Rectal smooth muscle tissue (tissue), 1 donor: ENCODE measurements around the gene CA12.
A peak's percentile ranks its signal among the peaks of the same experiment; 100 is the strongest.

Source experiments
- H3K27ac ChIP-seq: one replicate; pipeline ENCODE4 v1.7.0; 2013; ENCODE audit warnings: low read depth, low read length, inconsistent platforms
- H3K27me3 ChIP-seq: one replicate; pipeline ENCODE4 v1.7.0; 2013; ENCODE audit warnings: low read length; ENCODE audit not compliant: control insufficient read depth, insufficient read depth
- H3K36me3 ChIP-seq: one replicate; pipeline ENCODE4 v1.7.0; 2013; ENCODE audit warnings: low read length; ENCODE audit not compliant: control insufficient read depth, insufficient read depth
- H3K4me1 ChIP-seq: one replicate; pipeline ENCODE4 v1.7.0; 2013; ENCODE audit warnings: low read length; ENCODE audit not compliant: control insufficient read depth, insufficient read depth
- H3K4me3 ChIP-seq: one replicate; pipeline ENCODE4 v1.7.0; 2013; ENCODE audit warnings: low read length
- H3K9ac ChIP-seq: one replicate; pipeline ENCODE4 v1.7.0; 2013; ENCODE audit warnings: low read length

Gene CA12

DNA sequence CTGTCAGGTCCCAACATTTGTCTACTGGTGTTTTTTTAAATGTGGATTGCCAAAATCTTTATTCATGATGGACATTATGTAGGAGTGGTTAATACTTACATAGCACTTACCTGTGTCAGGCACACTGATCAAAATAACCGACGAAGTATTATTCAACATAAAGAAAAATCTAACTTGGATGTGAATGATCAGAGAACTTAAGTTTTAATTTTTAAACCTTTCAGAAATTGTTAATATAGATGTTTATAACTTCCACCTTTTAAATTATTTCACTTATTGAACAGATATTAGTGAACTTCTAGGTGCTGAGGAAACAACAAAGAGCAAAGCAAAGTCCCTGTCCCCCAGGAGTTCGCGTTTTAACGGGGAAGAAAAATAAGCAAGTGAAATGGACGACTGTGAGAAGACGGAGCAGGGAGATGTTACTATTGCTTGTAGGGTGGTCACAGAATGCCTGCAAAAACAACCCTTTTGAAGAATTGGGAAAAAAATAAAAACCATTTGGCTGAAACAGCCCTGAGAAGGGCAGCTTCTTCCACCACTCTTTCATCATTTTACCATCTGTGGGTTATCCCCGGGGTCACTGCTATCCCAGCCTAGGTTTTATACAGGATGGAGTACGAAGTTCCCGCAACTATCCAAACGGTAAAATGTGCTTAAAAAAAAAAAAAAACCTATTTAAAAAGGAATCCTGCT is 105.2 kb downstream of the CA12 start:
- Histone ChIP-seq H3K4me1 (peaks cover 5% of the 10 kb centered on the region), H3K27me3 (no peaks in the 10 kb centered on the region), H3K9ac (peak overlapping the region; percentile 6)

DNA sequence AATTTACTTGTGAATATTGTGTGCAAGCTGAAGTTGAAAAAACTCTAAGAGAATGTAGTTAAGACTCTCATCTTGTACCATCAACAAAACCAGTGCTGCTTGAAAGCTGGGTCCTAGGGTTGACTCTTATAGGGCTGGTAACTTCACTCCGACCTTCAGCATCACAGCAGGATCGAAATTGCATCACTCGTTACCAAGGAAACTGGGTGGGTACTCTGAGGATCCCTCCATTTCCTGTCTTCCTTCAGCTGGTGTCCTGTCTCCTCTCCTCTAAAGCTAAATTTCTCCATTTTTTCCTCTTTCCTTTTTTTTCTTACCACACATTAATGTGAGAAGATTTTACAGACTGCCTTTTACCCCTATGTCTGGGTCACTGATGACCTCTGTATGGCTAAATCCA is 107.2 kb downstream of the CA12 start:
- no peaks in the 10 kb centered on the region for H3K36me3 ChIP-seq
- H3K9ac ChIP-seq = no peak overlapping the region
- peaks cover 5% of the 10 kb centered on the region for H3K4me1 ChIP-seq
- no peak overlapping the region for H3K4me3 ChIP-seq
- no peaks in the 10 kb centered on the region for H3K27me3 ChIP-seq
- no peak overlapping the region for H3K27ac ChIP-seq

More for the DNA sequence above, 105.2 kb downstream of the CA12 start:
- Histone ChIP-seq H3K4me3 (peak overlapping the region; percentile 51), H3K27ac (peak overlapping the region; percentile 72), H3K36me3 (no peaks in the 10 kb centered on the region)
